ENCODE measurements around the gene TTR. TPM values are rescaled to one million over a fixed set of nuclear protein-coding genes. Genes with fewer than 3 reads are reported as not detected.

The TTR gene
- total RNA-seq, 4 donors from 2014 or later: not detected

DNA sequence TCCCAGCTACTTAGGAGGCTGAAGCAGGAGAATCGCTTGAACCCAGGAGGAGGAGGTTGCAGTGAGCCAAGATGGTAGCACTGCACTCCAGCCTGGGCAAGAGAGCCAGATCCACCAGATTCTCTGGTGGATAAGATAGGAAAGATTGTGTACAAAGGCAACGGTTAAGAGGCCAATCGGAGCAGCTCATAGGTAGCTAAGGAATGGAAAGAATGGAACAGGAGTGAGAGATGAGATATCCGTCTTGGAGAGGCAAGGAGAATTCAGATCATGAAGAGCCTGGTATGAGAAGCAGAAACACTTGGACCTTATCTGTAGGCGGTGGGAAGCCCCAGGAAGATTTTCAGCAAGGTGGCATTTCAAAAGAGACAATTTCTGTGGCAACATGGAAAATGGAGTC lies 27.1 kb downstream of the TTR start:
- H3K4me3 ChIP-seq: no peak overlapping the region
- WGBS, 2 donors (ENCODE audit: low coverage in 1 of 2): 81 to 96% methylated on average over 4 to 5 of the region's 5 CpGs
- peaks cover 0 to 7% (median 0%) of the 10 kb centered on the region in 3 donors for H3K4me1 ChIP-seq
- no peaks in the 10 kb centered on the region for H3K9me3 ChIP-seq
- no peak for ATAC-seq
- H3K27me3 ChIP-seq: no peaks in the 10 kb centered on the region
- TF ChIP-seq, protein P1, sequence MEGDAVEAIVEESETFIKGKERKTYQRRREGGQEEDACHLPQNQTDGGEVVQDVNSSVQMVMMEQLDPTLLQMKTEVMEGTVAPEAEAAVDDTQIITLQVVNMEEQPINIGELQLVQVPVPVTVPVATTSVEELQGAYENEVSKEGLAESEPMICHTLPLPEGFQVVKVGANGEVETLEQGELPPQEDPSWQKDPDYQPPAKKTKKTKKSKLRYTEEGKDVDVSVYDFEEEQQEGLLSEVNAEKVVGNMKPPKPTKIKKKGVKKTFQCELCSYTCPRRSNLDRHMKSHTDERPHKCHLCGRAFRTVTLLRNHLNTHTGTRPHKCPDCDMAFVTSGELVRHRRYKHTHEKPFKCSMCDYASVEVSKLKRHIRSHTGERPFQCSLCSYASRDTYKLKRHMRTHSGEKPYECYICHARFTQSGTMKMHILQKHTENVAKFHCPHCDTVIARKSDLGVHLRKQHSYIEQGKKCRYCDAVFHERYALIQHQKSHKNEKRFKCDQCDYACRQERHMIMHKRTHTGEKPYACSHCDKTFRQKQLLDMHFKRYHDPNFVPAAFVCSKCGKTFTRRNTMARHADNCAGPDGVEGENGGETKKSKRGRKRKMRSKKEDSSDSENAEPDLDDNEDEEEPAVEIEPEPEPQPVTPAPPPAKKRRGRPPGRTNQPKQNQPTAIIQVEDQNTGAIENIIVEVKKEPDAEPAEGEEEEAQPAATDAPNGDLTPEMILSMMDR (IDR thresholded peaks at IDR 0.05): no peak
- TF ChIP-seq POLR2AphosphoS5 (IDR thresholded peaks at IDR 0.05) (no peak), EP300 (IDR thresholded peaks at IDR 0.05) (no peak), POLR2A (IDR thresholded peaks at IDR 0.05) (no peak)
- no peak overlapping the region for H3K27ac ChIP-seq
- no peaks in the 10 kb centered on the region for H3K36me3 ChIP-seq

- H3K9me3 ChIP-seq: no peaks in the 10 kb centered on the region
- H3K36me3 ChIP-seq: no peaks in the 10 kb centered on the region
- H3K27me3 ChIP-seq: no peaks in the 10 kb centered on the region
- no peak for ATAC-seq
- no peak overlapping the region for H3K4me3 ChIP-seq
- no peak overlapping the region for H3K27ac ChIP-seq
- TF ChIP-seq, protein P1 (IDR thresholded peaks at IDR 0.05): no peak
- TF ChIP-seq EP300 (IDR thresholded peaks at IDR 0.05) (no peak), POLR2A (IDR thresholded peaks at IDR 0.05) (no peak), POLR2AphosphoS5 (IDR thresholded peaks at IDR 0.05) (no peak)
- H3K4me1 ChIP-seq: peaks cover 0 to 7% (median 0%) of the 10 kb centered on the region in 3 donors
Measured at GRCh38 chr18:31619291-31619690, 27.6 kb downstream of the TTR start.

- H3K4me1 ChIP-seq: no peaks in the 10 kb centered on the region
- TF ChIP-seq POLR2A (IDR thresholded peaks at IDR 0.05): no peak
- TF ChIP-seq EP300 (IDR thresholded peaks at IDR 0.05): no peak
- TF ChIP-seq, protein P1 (IDR thresholded peaks at IDR 0.05): no peak
- no peak for TF ChIP-seq POLR2AphosphoS5 (IDR thresholded peaks at IDR 0.05)
- H3K9me3 ChIP-seq: no peaks in the 10 kb centered on the region
- H3K27me3 ChIP-seq: no peaks in the 10 kb centered on the region
- H3K36me3 ChIP-seq: peaks cover 0 to 9% of the 10 kb centered on the region in 2 donors
- no peak overlapping the region for H3K27ac ChIP-seq
- 91 to 94% methylated on average over 12 to 13 of the region's 13 CpGs for WGBS, 2 donors (ENCODE audit: low coverage in 1 of 2)
- ATAC-seq: no peak
- H3K4me3 ChIP-seq: no peak overlapping the region
Measured at GRCh38 chr18:31624892-31625640, 33.4 kb downstream of the TTR start.

DNA sequence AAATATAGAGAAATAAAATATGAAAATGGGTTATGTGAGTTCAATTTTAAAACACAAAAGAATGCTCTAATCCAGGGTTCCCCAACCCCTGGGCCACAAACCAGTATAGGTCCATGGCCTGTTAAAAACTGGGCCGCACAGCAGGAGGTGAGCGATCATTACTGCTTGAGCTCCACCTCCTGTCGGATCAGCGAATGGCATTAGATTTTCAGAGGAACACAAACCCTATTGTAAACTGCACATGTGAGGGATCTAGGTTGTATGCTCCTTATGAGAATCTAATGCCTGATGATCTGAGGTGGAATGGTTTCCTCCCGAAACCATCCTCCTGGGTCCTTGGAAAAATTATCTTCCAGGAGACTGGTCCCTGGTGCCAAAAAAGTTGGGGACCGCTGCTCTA lies 34.7 kb downstream of the TTR start:
- no peaks in the 10 kb centered on the region for H3K4me1 ChIP-seq
- H3K4me3 ChIP-seq: no peak overlapping the region
- ATAC-seq: no peak
- H3K27ac ChIP-seq: no peak overlapping the region
- no peaks in the 10 kb centered on the region for H3K27me3 ChIP-seq
- no peak for TF ChIP-seq POLR2A (IDR thresholded peaks at IDR 0.05)
- TF ChIP-seq, protein P1 (IDR thresholded peaks at IDR 0.05): no peak
- no peak for TF ChIP-seq EP300 (IDR thresholded peaks at IDR 0.05)
- TF ChIP-seq POLR2AphosphoS5 (IDR thresholded peaks at IDR 0.05): no peak
- H3K9me3 ChIP-seq: no peaks in the 10 kb centered on the region
- WGBS, 2 donors (ENCODE audit: low coverage in 1 of 2): 89 to 96% methylated on average over 5 to 6 of the region's 6 CpGs
- peaks cover 0 to 9% of the 10 kb centered on the region in 2 donors for H3K36me3 ChIP-seq

- Histone ChIP-seq H3K27me3 (no peaks in the 10 kb centered on the region), H3K9me3 (no peaks in the 10 kb centered on the region), H3K4me1 (no peaks in the 10 kb centered on the region), H3K4me3 (no peak overlapping the region), H3K27ac (no peak overlapping the region), H3K36me3 (peaks cover 0 to 6% of the 10 kb centered on the region in 2 donors)
- WGBS, 2 donors (ENCODE audit: low coverage in 1 of 2): 88 to 100% methylated on average over 4 of the region's 4 CpGs
- TF ChIP-seq EP300 (IDR thresholded peaks at IDR 0.05) (no peak), POLR2AphosphoS5 (IDR thresholded peaks at IDR 0.05) (no peak), POLR2A (IDR thresholded peaks at IDR 0.05) (no peak)
- TF ChIP-seq, protein P1 (IDR thresholded peaks at IDR 0.05): no peak
- ATAC-seq: no peak
Measured at GRCh38 chr18:31630549-31630948, 38.9 kb downstream of the TTR start.
